Left lung (tissue), 10 donors: ENCODE results near the gene CLIP1. TPM values are rescaled to one million over a fixed set of nuclear protein-coding genes. Genes with fewer than 3 reads are reported as not detected.

Experiments used
- ATAC-seq: fragments of 200-7000 bp; cut with Tn5 transposase; one replicate; pipeline ENCODE4 v1.9.1; 2020; ENCODE audit warnings: moderate library complexity
- DNase-seq, 4 donors: peaks; one replicate each; pipeline ENCODE4 v3.0.0-alpha.2; 2013 to 2020
- H3K27ac ChIP-seq, 2 donors: fragments of 200-600 bp; sonication (generic) in 1 of 2; one replicate each; pipeline versions ENCODE4 v1.5.0 to v1.8.0; 2020 to 2021
- H3K27me3 ChIP-seq, 2 donors: fragments of 200-600 bp; sonication (generic) in 1 of 2; one replicate each; pipeline versions ENCODE4 v1.5.0 to v1.8.0; 2020 to 2021
- H3K36me3 ChIP-seq, 2 donors: fragments of 200-600 bp; sonication (generic) in 1 of 2; one replicate each; pipeline versions ENCODE4 v1.5.0 to v1.8.0; 2020 to 2021
- H3K4me1 ChIP-seq, 2 donors: fragments of 200-600 bp; one replicate each; pipeline ENCODE4 v1.8.0; 2021
- H3K4me3 ChIP-seq, 2 donors: fragments of 200-600 bp; sonication (generic) in 1 of 2; one replicate each; pipeline versions ENCODE4 v1.5.0 to v1.8.0; 2020 to 2021; ENCODE audit warnings: mild to moderate bottlenecking in 1 of 2
- H3K9me3 ChIP-seq, 2 donors: fragments of 200-600 bp; sonication (generic) in 1 of 2; one replicate each; pipeline versions ENCODE4 v1.5.0 to v1.8.0; 2020 to 2021
- CTCF ChIP-seq, 2 donors: fragments of 200-600 bp; sonication (generic) in 1 of 2; IDR thresholded peaks; one replicate each; pipeline versions ENCODE4 v1.5.0 to v1.8.0; 2021; ENCODE audit warnings: antibody characterized with exemption in 2 of 2
- intact Hi-C, 2 donors: fragments of 100-400 bp; cut with DNase I; formaldehyde crosslinking; loops; one replicate each; pipeline versions ENCODE4 v1.11.2 to v1.14.2; 2022
- polyA plus RNA-seq, 6 donors: library from polyadenylated mRNA; unstranded; fragments of 120-200 nt; gene quantifications; one replicate each; pipeline ENCODE4 v1.2.1, GENCODE V29; 2013; ENCODE audit not compliant: insufficient read length in 6 of 6
- total RNA-seq, 2 donors: library from RNA; stranded (reverse); fragmentation: NEBNext Ultra II Directional; extraction: Animal tissue kit (Norgen Biotek cat#: 25700); gene quantifications; one replicate each; pipeline ENCODE4 v1.2.1, GENCODE V29; 2021
- donor health status: DM: no; HTN: yes; CAD: no.
- donor health status: DM: no; HTN: no; CAD: no.

Gene CLIP1
- total and polyA plus RNA-seq, 8 donors = 31.2 to 104 (median 33.4) TPM

GRCh38 chr12:122303068-122303467 lies 119.4 kb downstream of the CLIP1 start:
- no peak for TF ChIP-seq CTCF (IDR thresholded peaks at IDR 0.05)
- DNase-seq = no peak

DNA sequence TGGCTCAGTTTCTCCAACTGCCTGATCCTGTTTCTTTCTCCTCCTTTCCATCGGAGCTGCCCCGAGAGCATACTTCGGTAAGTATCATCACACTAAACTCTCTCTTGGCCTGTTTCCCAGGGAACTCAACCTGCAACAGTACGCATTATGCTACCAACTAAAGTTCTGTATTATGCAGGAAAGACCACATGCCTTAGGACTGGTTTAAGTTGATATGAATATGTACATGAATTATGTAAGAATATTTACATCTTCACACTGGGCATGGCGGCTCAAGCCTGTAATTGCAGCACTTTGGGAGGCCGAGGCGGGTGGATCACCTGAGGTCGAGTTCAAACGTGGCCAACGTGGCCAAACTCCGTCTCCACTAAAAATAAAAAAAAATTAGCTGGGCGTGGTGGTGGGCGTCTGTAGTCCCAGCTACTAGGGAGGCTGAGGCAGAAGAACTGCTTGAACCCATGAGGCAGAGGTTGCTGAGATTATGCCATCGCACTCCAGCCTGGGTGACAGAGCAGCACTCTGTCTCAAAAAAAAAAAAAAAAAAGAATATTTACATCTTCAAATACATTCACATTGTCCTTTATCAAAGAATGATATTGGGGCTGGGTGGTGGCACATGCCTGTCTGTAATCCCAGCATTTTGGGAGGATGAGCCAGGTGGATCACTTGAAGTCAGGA lies 124.3 kb downstream of the CLIP1 start:
- no peak overlapping the region for H3K27ac ChIP-seq
- H3K9me3 ChIP-seq = peaks cover 0 to 1% of the 10 kb centered on the region in 2 donors
- ATAC-seq (no peak), DNase-seq (no peak)
- no peaks in the 10 kb centered on the region for H3K27me3 ChIP-seq
- H3K4me3 ChIP-seq = no peak overlapping the region
- H3K36me3 ChIP-seq = peaks cover 0 to 88% of the 10 kb centered on the region in 2 donors
- no peaks in the 10 kb centered on the region for H3K4me1 ChIP-seq
- no peak for TF ChIP-seq CTCF (IDR thresholded peaks at IDR 0.05)
- intact Hi-C loops = no loop called here

More at GRCh38 chr12:122303068-122303467, 119.4 kb downstream of the CLIP1 start:
- Histone ChIP-seq H3K9me3 (no peaks in the 10 kb centered on the region), H3K36me3 (peaks cover 0 to 89% of the 10 kb centered on the region in 2 donors), H3K27ac (no peak overlapping the region), H3K27me3 (no peaks in the 10 kb centered on the region), H3K4me1 (no peaks in the 10 kb centered on the region), H3K4me3 (no peak overlapping the region)
- no peak for ATAC-seq
- intact Hi-C loops = no loop called here

DNA sequence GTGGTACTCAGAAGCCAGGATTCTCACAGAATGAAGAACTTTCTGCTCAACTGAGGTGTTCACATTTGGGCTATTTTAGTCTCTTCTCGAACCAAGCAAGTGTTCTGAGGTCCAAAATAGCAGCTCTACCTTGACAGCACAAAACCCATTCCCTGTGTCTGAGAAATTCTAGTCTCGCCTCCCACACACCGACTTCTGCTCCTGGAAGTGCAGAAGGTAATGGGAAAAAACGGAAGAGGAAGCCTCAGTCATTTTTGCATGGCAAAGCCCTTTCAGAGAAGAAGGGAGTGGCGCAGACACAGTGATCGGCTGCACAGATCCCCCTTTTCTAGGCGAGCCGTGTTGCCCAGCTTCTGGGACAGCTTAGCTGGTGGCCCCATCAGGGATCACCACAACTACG lies 125.0 kb downstream of the CLIP1 start:
- H3K9me3 ChIP-seq = peaks cover 0 to 1% of the 10 kb centered on the region in 2 donors
- DNase-seq (no peak), ATAC-seq (no peak)
- no peaks in the 10 kb centered on the region for H3K27me3 ChIP-seq
- H3K36me3 ChIP-seq = peaks cover 0 to 87% of the 10 kb centered on the region in 2 donors
- intact Hi-C loops = no loop called here
- no peak for TF ChIP-seq CTCF (IDR thresholded peaks at IDR 0.05)
- no peak overlapping the region for H3K4me3 ChIP-seq
- H3K4me1 ChIP-seq = no peaks in the 10 kb centered on the region
- no peak overlapping the region for H3K27ac ChIP-seq

- H3K9me3 ChIP-seq = peaks cover 0 to 1% of the 10 kb centered on the region in 2 donors
- H3K27me3 ChIP-seq = no peaks in the 10 kb centered on the region
- intact Hi-C loops = no loop called here
- no peak for TF ChIP-seq CTCF (IDR thresholded peaks at IDR 0.05)
- peaks cover 0 to 86% of the 10 kb centered on the region in 2 donors for H3K36me3 ChIP-seq
- H3K4me1 ChIP-seq = no peaks in the 10 kb centered on the region
- DNase-seq (no peak), ATAC-seq (no peak)
- no peak overlapping the region for H3K4me3 ChIP-seq
- H3K27ac ChIP-seq = no peak overlapping the region
Observed at GRCh38 chr12:122295877-122296276, 126.6 kb downstream of the CLIP1 start.

DNA sequence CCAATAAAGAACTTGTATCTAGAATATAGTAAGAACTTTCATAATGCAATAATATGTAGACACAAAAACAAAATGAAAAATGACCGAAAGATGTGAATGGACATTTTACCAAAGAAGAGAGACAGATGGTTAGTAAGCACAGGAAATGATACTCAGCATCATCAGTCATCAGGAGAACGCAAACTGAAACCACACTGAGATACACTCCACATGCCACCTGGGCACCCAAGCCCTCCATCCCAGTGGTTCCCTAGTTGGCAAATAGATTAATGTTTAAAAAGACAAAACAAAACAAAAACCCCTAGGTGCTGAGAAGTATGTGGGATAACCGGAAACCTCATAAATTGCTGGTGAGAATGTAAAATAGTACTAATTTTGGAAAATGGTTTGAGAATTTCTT lies 129.4 kb downstream of the CLIP1 start:
- H3K36me3 ChIP-seq = peaks cover 0 to 78% of the 10 kb centered on the region in 2 donors
- H3K9me3 ChIP-seq = peaks cover 0 to 1% of the 10 kb centered on the region in 2 donors
- DNase-seq (no peak), ATAC-seq (no peak)
- H3K27ac ChIP-seq = no peak overlapping the region
- H3K4me3 ChIP-seq = no peak overlapping the region
- TF ChIP-seq CTCF (IDR thresholded peaks at IDR 0.05) = no peak
- no peaks in the 10 kb centered on the region for H3K27me3 ChIP-seq
- intact Hi-C loops = no loop called here
- no peaks in the 10 kb centered on the region for H3K4me1 ChIP-seq
